ENCODE measurements around the gene MVD.

Gene MVD

GRCh38 chr16:88655733-88656281 lies 7.1 kb downstream of the MVD start:
- Histone ChIP-seq H3K9me2 (replicated peaks; ENCODE audit: insufficient read depth, low read length) (no peaks in the 10 kb centered on the region), H3K4me2 (ENCODE audit: low read depth, low read length, poor library complexity, severe bottlenecking) (no peak overlapping the region), H4K20me1 (ENCODE audit: low read depth, low read length) (no peaks in the 10 kb centered on the region)

GRCh38 chr16:88655053-88655732 lies 7.7 kb downstream of the MVD start:
- H3K9me3 ChIP-seq (ENCODE audit: insufficient read depth, low read length): no peaks in the 10 kb centered on the region
- H3K36me3 ChIP-seq (ENCODE audit: low read length): no peaks in the 10 kb centered on the region
- H3K4me2 ChIP-seq (ENCODE audit: low read depth, low read length, poor library complexity, severe bottlenecking): no peak overlapping the region
- H3K9ac ChIP-seq (ENCODE audit: low read length): no peak overlapping the region
- no peak overlapping the region for H2AFZ ChIP-seq (ENCODE audit: low read depth, low read length, severe bottlenecking)
- TF ChIP-seq, protein P1, sequence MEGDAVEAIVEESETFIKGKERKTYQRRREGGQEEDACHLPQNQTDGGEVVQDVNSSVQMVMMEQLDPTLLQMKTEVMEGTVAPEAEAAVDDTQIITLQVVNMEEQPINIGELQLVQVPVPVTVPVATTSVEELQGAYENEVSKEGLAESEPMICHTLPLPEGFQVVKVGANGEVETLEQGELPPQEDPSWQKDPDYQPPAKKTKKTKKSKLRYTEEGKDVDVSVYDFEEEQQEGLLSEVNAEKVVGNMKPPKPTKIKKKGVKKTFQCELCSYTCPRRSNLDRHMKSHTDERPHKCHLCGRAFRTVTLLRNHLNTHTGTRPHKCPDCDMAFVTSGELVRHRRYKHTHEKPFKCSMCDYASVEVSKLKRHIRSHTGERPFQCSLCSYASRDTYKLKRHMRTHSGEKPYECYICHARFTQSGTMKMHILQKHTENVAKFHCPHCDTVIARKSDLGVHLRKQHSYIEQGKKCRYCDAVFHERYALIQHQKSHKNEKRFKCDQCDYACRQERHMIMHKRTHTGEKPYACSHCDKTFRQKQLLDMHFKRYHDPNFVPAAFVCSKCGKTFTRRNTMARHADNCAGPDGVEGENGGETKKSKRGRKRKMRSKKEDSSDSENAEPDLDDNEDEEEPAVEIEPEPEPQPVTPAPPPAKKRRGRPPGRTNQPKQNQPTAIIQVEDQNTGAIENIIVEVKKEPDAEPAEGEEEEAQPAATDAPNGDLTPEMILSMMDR (IDR thresholded peaks at IDR 0.05; ENCODE audit: insufficient read depth, low read length, poor library complexity, severe bottlenecking): no peak
- no peak for TF ChIP-seq EZH2phosphoT487 (conservative IDR thresholded peaks at IDR 0.05; ENCODE audit: low read length)
- no peak overlapping the region for H3K4me3 ChIP-seq (ENCODE audit: insufficient read depth, low read length, poor library complexity, severe bottlenecking)
- H3K27ac ChIP-seq (ENCODE audit: low read depth, low read length): no peak overlapping the region
- H3K79me2 ChIP-seq (ENCODE audit: insufficient read depth, low read length): peaks cover 19% of the 10 kb centered on the region
- H3F3A ChIP-seq (ENCODE audit: insufficient read depth): no peaks in the 10 kb centered on the region
- no peaks in the 10 kb centered on the region for H3K27me3 ChIP-seq (ENCODE audit: low read length)
- H4K20me1 ChIP-seq (ENCODE audit: low read depth, low read length): peaks cover under 1% of the 10 kb centered on the region; the same call in 1 of the 2 replicates
- H3K9me2 ChIP-seq (replicated peaks; ENCODE audit: insufficient read depth, low read length): no peaks in the 10 kb centered on the region

More at GRCh38 chr16:88655733-88656281, 7.1 kb downstream of the MVD start:
- H3K27ac ChIP-seq (ENCODE audit: low read depth, low read length): no peak overlapping the region
- H3K9me3 ChIP-seq (ENCODE audit: insufficient read depth, low read length): no peaks in the 10 kb centered on the region
- H3K4me3 ChIP-seq (ENCODE audit: insufficient read depth, low read length, poor library complexity, severe bottlenecking): no peak overlapping the region
- no peaks in the 10 kb centered on the region for H3K27me3 ChIP-seq (ENCODE audit: low read length)
- H3K36me3 ChIP-seq (ENCODE audit: low read length): no peaks in the 10 kb centered on the region
- H3K9ac ChIP-seq (ENCODE audit: low read length): no peak overlapping the region
- H3F3A ChIP-seq (ENCODE audit: insufficient read depth): no peaks in the 10 kb centered on the region
- H3K79me2 ChIP-seq (ENCODE audit: insufficient read depth, low read length): peaks cover 18% of the 10 kb centered on the region
- TF ChIP-seq, protein P1 (IDR thresholded peaks at IDR 0.05; ENCODE audit: insufficient read depth, low read length, poor library complexity, severe bottlenecking): no peak
- TF ChIP-seq EZH2phosphoT487 (conservative IDR thresholded peaks at IDR 0.05; ENCODE audit: low read length): no peak
- no peak overlapping the region for H2AFZ ChIP-seq (ENCODE audit: low read depth, low read length, severe bottlenecking)

- TF ChIP-seq EZH2phosphoT487 (conservative IDR thresholded peaks at IDR 0.05; ENCODE audit: low read length): no peak
- TF ChIP-seq, protein P1 (IDR thresholded peaks at IDR 0.05; ENCODE audit: insufficient read depth, low read length, poor library complexity, severe bottlenecking): no peak
- H3K9ac ChIP-seq (ENCODE audit: low read length): no peak overlapping the region
- H4K20me1 ChIP-seq (ENCODE audit: low read depth, low read length): peaks cover 7% of the 10 kb centered on the region; the same call in 1 of the 2 replicates
- H3F3A ChIP-seq (ENCODE audit: insufficient read depth): no peaks in the 10 kb centered on the region
- no peaks in the 10 kb centered on the region for H3K9me3 ChIP-seq (ENCODE audit: insufficient read depth, low read length)
- H3K27me3 ChIP-seq (ENCODE audit: low read length): no peaks in the 10 kb centered on the region
- peaks cover 19% of the 10 kb centered on the region for H3K79me2 ChIP-seq (ENCODE audit: insufficient read depth, low read length)
- H3K27ac ChIP-seq (ENCODE audit: low read depth, low read length): no peak overlapping the region
- H3K9me2 ChIP-seq (replicated peaks; ENCODE audit: insufficient read depth, low read length): no peaks in the 10 kb centered on the region
- no peak overlapping the region for H3K4me2 ChIP-seq (ENCODE audit: low read depth, low read length, poor library complexity, severe bottlenecking)
- no peak overlapping the region for H3K4me3 ChIP-seq (ENCODE audit: insufficient read depth, low read length, poor library complexity, severe bottlenecking)
- no peaks in the 10 kb centered on the region for H3K36me3 ChIP-seq (ENCODE audit: low read length)
- no peak overlapping the region for H2AFZ ChIP-seq (ENCODE audit: low read depth, low read length, severe bottlenecking)
Measured at GRCh38 chr16:88654363-88655052, 8.4 kb downstream of the MVD start.

Measured in SU-DHL-6 (cell line).